Measurements from ENCODE around the gene ENSA.
"Not testable (repeated sequence)": the region's sequence is repeated elsewhere in the genome, so short reads cannot be mapped to it uniquely, and the experiment has no call there.

ENSA gene

DNA sequence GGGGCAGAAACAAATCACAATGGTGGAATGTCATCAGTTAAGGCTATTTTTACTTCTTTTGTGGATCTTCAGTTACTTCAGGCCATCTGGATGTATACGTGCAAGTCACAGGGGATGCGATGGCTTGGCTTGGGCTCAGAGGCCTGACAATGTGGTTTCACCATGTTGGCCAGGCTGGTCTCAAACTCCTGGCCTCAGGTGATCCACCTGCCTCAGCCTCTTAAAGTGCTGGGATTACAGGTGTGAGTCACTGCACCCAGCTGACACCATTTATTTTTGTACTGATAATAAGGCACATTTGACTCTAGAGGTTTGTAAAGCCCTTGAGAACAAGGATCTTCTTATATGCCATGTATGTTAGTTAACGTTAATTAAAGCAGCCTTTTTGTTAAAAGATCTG, 48.4 kb downstream of the ENSA start:
- H3K4me1 ChIP-seq (ENCODE audit: control insufficient read depth, insufficient read depth, low read length, poor library complexity, severe bottlenecking); H3K4me3 ChIP-seq (ENCODE audit: extremely low read depth, insufficient read depth, low read length, poor library complexity, severe bottlenecking); H3K27ac ChIP-seq (ENCODE audit: low read depth, low read length, severe bottlenecking); H3K9me3 ChIP-seq (ENCODE audit: control insufficient read depth, low read length): not testable (repeated sequence)
- 97% methylated on average over 3 of the region's 3 CpGs; no CpG with 5 or more reads in 1 of the 2 experiments for WGBS, 2 experiments (ENCODE audit: insufficient coverage in 2 of 2)
- H3K36me3 ChIP-seq (ENCODE audit: control insufficient read depth, insufficient read depth, low read length) = peaks cover 23% of the 10 kb centered on the region

GRCh38 chr1:150579945-150580642, 49.3 kb downstream of the ENSA start:
- H3K36me3 ChIP-seq (ENCODE audit: control insufficient read depth, insufficient read depth, low read length) = peaks cover 32% of the 10 kb centered on the region
- peak overlapping the region; percentile 100 for H3K27ac ChIP-seq (ENCODE audit: low read depth, low read length, severe bottlenecking)
- peaks cover 7% of the 10 kb centered on the region for H3K4me1 ChIP-seq (ENCODE audit: control insufficient read depth, insufficient read depth, low read length, poor library complexity, severe bottlenecking)
- 84 to 89% methylated on average over 12 to 13 of the region's 15 CpGs for WGBS, 2 experiments (ENCODE audit: insufficient coverage in 2 of 2)
- peak overlapping the region; percentile 79 for H3K4me3 ChIP-seq (ENCODE audit: extremely low read depth, insufficient read depth, low read length, poor library complexity, severe bottlenecking)
- no peaks in the 10 kb centered on the region for H3K9me3 ChIP-seq (ENCODE audit: control insufficient read depth, low read length)

DNA sequence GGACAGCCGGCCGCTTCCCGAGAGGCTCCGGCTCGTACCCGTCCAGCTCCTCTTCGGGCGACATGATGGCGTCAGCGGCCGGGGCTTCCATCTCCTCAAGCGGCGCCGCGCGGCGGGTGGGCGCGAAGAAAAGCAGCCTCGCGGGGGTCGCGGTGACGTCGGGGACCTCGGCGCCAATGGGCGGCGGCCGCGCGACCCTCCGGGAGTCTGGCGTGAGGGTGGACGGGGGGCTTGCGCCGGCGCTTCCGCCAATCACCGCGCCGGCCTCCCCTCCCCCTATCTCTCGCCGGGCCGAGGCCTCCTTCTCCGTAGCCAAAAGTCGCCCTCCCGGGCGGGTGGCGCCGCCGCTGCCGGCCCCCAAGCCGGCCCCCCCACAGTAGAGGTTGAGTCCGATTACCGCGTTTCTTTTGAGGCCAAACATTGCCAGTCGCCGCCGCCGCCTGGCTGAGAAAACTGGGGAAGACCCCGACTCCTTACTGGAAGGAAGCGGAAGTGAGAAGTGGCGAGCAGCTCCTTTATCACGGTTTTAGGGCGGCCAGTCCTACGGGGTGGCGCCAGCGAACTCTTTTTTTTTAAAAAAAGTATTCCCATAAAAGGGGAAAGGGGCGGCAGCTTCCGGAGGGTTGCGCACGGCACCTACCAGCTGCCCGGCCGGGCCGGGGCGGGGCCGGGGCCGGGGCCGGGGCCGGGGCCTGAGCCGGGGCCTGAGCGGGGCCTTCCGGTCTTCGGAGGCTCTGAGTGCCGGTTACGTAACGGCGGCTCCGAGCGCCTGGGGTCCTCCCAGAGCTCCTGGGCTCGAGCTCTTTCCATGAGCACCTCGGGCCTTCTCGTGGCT, 50.1 kb downstream of the ENSA start, which contains the start of gene MCL1:
Gene MCL1, minus strand, starts transcription at position 501 of the 835 bp plus-strand sequence. Its CDS starts 80 bp downstream, at position 421.
- peaks cover 9% of the 10 kb centered on the region for H3K4me1 ChIP-seq (ENCODE audit: control insufficient read depth, insufficient read depth, low read length, poor library complexity, severe bottlenecking)
- H3K36me3 ChIP-seq (ENCODE audit: control insufficient read depth, insufficient read depth, low read length) = peaks cover 40% of the 10 kb centered on the region
- 0% methylated on average over 47 to 83 of the region's 94 CpGs for WGBS, 2 experiments (ENCODE audit: insufficient coverage in 2 of 2)
- peak within 1 kb of the TSS; percentile 79 for H3K4me3 ChIP-seq (ENCODE audit: extremely low read depth, insufficient read depth, low read length, poor library complexity, severe bottlenecking)
- H3K9me3 ChIP-seq (ENCODE audit: control insufficient read depth, low read length) = no peaks in the 10 kb centered on the region
- peak within 1 kb of the TSS; percentile 100 for H3K27ac ChIP-seq (ENCODE audit: low read depth, low read length, severe bottlenecking)

- Histone ChIP-seq H3K36me3 (ENCODE audit: control insufficient read depth, insufficient read depth, low read length) (peaks cover 48% of the 10 kb centered on the region), H3K9me3 (ENCODE audit: control insufficient read depth, low read length) (no peaks in the 10 kb centered on the region), H3K4me3 (ENCODE audit: extremely low read depth, insufficient read depth, low read length, poor library complexity, severe bottlenecking) (peak overlapping the region; percentile 79), H3K27ac (ENCODE audit: low read depth, low read length, severe bottlenecking) (peak overlapping the region; percentile 100), H3K4me1 (ENCODE audit: control insufficient read depth, insufficient read depth, low read length, poor library complexity, severe bottlenecking) (peaks cover 9% of the 10 kb centered on the region)
- WGBS, 2 experiments (ENCODE audit: insufficient coverage in 2 of 2) = 0 to 1% methylated on average over 39 to 50 of the region's 50 CpGs
Observed at GRCh38 chr1:150578272-150579109, 50.9 kb downstream of the ENSA start.

GRCh38 chr1:150577557-150578271, 51.7 kb downstream of the ENSA start:
- WGBS, 2 experiments (ENCODE audit: insufficient coverage in 2 of 2) = 0% methylated on average over 8 to 9 of the region's 11 CpGs
- H3K4me3 ChIP-seq (ENCODE audit: extremely low read depth, insufficient read depth, low read length, poor library complexity, severe bottlenecking) = peak overlapping the region; percentile 79
- peak overlapping the region; percentile 100 for H3K27ac ChIP-seq (ENCODE audit: low read depth, low read length, severe bottlenecking)
- H3K9me3 ChIP-seq (ENCODE audit: control insufficient read depth, low read length) = no peaks in the 10 kb centered on the region
- H3K4me1 ChIP-seq (ENCODE audit: control insufficient read depth, insufficient read depth, low read length, poor library complexity, severe bottlenecking) = peaks cover 13% of the 10 kb centered on the region
- peaks cover 55% of the 10 kb centered on the region for H3K36me3 ChIP-seq (ENCODE audit: control insufficient read depth, insufficient read depth, low read length)

DNA sequence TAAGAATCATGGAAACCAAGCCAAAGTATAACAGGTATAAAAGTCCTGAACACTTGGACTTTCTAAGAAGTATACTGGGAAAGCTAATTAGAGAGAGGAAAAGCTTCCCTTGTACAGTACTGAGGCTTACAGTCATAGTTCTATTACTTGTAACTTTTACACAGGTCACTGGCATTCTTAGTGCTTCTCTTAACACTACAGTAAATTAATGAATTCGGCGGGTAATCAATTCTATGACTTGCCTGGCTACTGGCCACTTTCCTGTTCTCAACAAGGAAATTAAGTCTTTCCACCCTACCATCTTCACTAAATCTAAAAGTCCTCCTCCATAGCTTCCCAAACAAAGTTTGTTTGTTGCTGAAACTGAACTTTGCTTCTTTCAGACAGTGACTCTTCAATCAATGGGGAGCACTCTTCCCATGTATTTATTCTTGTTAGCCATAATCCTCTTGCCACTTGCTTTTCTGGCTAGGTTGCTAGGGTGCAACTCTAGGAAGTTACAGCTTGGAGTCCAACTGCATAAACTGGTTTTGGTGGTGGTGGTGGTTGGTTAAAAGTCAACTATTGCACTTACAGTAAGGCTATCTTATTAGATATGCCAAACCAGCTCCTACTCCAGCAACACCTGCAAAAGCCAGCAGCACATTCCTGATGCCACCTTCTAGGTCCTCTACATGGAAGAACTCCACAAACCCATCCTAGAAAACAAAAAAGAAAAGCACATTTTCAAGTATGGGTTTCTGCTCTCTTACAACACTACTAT, 52.4 kb downstream of the ENSA start:
- peaks cover 61% of the 10 kb centered on the region for H3K36me3 ChIP-seq (ENCODE audit: control insufficient read depth, insufficient read depth, low read length)
- peak overlapping the region; percentile 79 for H3K4me3 ChIP-seq (ENCODE audit: extremely low read depth, insufficient read depth, low read length, poor library complexity, severe bottlenecking)
- 17 to 22% methylated on average over 2 of the region's 2 CpGs for WGBS, 2 experiments (ENCODE audit: insufficient coverage in 2 of 2)
- H3K4me1 ChIP-seq (ENCODE audit: control insufficient read depth, insufficient read depth, low read length, poor library complexity, severe bottlenecking) = peaks cover 16% of the 10 kb centered on the region
- peak overlapping the region; percentile 100 for H3K27ac ChIP-seq (ENCODE audit: low read depth, low read length, severe bottlenecking)
- H3K9me3 ChIP-seq (ENCODE audit: control insufficient read depth, low read length) = no peaks in the 10 kb centered on the region

DNA sequence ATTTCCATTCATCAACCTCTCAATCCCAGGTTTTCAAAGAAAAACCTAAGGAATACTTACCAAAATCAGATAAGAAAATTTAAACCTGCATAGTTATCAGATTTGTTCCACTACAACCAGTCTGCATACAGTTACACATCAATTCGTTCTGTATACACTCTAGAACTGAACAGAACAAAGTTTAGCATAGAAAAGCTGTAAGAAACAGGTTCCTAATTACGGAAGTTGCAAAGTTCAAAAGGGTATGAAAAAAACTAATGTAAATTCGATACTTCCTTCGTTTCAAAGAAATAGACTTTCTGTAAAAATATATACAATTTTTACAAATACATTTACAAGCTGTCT, 53.1 kb downstream of the ENSA start:
- Histone ChIP-seq H3K27ac (ENCODE audit: low read depth, low read length, severe bottlenecking) (peak overlapping the region; percentile 26), H3K4me1 (ENCODE audit: control insufficient read depth, insufficient read depth, low read length, poor library complexity, severe bottlenecking) (peaks cover 16% of the 10 kb centered on the region), H3K4me3 (ENCODE audit: extremely low read depth, insufficient read depth, low read length, poor library complexity, severe bottlenecking) (peak overlapping the region; percentile 79), H3K36me3 (ENCODE audit: control insufficient read depth, insufficient read depth, low read length) (peaks cover 67% of the 10 kb centered on the region), H3K9me3 (ENCODE audit: control insufficient read depth, low read length) (no peaks in the 10 kb centered on the region)
- whole genome bisulfite sequencing, 2 experiments (ENCODE audit: insufficient coverage in 2 of 2) = 0% methylated on average over 1 of the region's 4 CpGs; no CpG with 5 or more reads in 1 of the 2 experiments

- Histone ChIP-seq H3K4me1 (ENCODE audit: control insufficient read depth, insufficient read depth, low read length, poor library complexity, severe bottlenecking) (peaks cover 16% of the 10 kb centered on the region), H3K27ac (ENCODE audit: low read depth, low read length, severe bottlenecking) (peak overlapping the region; percentile 42), H3K9me3 (ENCODE audit: control insufficient read depth, low read length) (no peaks in the 10 kb centered on the region), H3K4me3 (ENCODE audit: extremely low read depth, insufficient read depth, low read length, poor library complexity, severe bottlenecking) (peak overlapping the region; percentile 79), H3K36me3 (ENCODE audit: control insufficient read depth, insufficient read depth, low read length) (peaks cover 73% of the 10 kb centered on the region)
- 40% methylated on average over 1 of the region's 1 CpG; no CpG with 5 or more reads in 1 of the 2 experiments for WGBS, 2 experiments (ENCODE audit: insufficient coverage in 2 of 2)
Observed at GRCh38 chr1:150575518-150576366, 53.7 kb downstream of the ENSA start.

DNA sequence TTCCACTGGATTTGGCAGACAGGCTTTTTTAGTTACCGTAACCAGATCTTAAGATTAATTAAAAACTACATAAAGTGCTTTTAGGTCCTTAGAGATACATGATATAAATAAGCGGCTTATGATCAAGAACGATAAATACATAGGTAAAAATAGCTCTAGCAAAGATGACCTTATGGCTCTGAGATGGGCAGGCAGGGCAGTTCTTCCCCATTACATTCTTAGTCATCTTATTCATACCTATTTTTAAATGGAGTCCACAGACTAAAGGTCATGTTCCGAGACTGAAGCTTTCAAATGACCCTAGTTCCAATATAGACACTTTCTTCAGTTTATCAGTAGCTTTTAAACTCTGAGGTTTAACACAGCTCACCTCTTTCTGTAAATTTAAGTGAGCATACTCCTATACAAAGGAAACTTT, 54.3 kb downstream of the ENSA start:
- Histone ChIP-seq H3K4me3 (ENCODE audit: extremely low read depth, insufficient read depth, low read length, poor library complexity, severe bottlenecking) (peak overlapping the region; percentile 79), H3K9me3 (ENCODE audit: control insufficient read depth, low read length) (no peaks in the 10 kb centered on the region), H3K36me3 (ENCODE audit: control insufficient read depth, insufficient read depth, low read length) (peaks cover 76% of the 10 kb centered on the region), H3K27ac (ENCODE audit: low read depth, low read length, severe bottlenecking) (peak overlapping the region; percentile 42), H3K4me1 (ENCODE audit: control insufficient read depth, insufficient read depth, low read length, poor library complexity, severe bottlenecking) (peaks cover 19% of the 10 kb centered on the region)
- 100% methylated on average over 1 of the region's 4 CpGs for WGBS, 2 experiments (ENCODE audit: insufficient coverage in 2 of 2)
